HG03097 (cell line): ENCODE results near the gene PARVG.

Source experiments
- ATAC-seq: cut with Tn5 transposase; IDR thresholded peaks from one replicate; pipeline ENCODE4 v1.9.1; 2021; ENCODE audit not compliant: unreplicated experiment, low FRiP score

PARVG gene

DNA sequence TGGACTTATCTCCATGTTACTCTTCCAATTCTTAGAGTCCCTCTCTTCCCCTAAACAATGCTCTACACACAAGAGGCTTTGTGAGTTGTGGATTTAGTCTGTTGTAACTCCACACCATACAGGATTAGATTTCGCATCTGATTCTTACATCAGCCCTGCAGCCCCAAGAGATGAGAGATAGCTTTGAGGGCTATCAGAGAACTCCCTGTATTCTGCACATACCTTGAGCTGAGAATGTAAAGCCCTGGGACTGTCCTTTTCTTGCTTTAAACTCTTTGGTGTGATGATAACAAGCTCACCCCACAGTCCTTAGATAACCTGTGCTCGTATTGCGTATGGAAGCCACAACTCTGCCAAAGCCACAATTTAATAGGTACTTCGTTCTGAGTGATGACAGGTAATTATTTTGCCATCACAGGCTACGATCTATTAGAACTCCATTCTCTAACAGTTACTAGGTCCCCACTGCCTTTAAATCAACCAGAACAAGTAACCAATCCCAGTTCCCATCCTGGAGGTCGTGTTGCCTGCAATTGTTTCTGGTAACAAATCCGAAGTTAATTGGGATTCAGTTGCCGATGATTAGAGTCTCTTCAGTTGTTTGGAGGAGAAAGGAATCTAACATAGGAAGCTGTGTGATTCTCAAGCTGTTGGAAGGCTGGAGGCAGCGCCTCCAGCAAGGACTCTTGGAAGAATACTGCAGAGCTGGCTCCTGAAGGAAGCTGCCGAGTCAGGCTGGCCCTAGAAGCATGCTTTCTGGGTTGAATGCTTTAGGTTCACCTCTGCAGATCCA lies 1.3 kb upstream of the PARVG start:
- no peak for ATAC-seq

GRCh38 chr22:44179989-44180705 lies 578 bp upstream of the PARVG start:
- no peak for ATAC-seq

GRCh38 chr22:44181033-44181911 lies 547 bp downstream of the PARVG start:
- ATAC-seq: no peak

- ATAC-seq: no peak
These were observed 1.3 kb downstream of the PARVG start for GRCh38 chr22:44181912-44182587.

GRCh38 chr22:44182588-44183286 lies 2.0 kb downstream of the PARVG start:
- ATAC-seq: no peak

- ATAC-seq: no peak
These were observed 2.5 kb downstream of the PARVG start for GRCh38 chr22:44183287-44183588.

- ATAC-seq: no peak
These were observed 3.3 kb downstream of the PARVG start for GRCh38 chr22:44184006-44184405.

DNA sequence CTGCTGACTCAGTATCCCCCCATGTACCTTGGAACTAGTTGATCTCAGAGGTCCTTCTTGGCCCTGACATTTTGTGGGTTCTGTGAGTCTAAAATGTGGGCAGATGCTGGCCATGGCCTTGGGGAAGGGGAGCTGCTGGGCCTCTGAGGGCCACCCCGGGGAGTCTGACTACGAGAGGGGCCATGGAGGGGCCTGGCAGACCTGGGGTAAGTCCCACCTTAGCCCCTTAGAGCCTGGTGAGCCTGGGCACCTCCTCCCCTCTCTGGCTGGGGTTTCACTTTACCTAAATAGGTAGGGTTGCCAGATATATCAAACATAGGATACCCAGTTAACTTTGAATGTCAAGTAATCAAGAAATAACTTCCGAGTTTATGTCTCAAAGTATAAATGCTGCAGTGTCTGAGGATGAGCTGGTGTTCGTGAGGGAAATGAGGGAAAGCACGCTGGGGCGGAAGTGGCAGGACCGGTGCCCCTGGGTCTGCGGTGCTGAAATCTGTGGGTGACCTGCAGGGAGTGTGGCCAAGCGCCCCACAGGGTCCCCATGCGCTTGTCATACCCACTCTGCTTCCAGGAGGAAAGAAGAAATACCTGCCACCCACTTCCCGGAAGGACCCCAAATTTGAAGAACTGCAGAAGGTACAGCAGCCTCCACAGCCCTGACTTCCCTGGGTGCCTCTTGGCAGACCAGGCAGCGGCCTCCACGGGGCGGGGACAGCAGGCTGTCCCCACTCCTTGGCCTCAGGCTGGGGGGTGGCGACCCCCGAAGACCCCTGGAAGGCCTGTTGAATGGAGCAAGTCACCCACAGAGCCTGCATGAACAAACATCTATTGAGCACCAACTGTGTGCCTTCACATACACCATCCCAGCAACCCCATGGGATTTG lies 4.8 kb downstream of the PARVG start:
- ATAC-seq: no peak

DNA sequence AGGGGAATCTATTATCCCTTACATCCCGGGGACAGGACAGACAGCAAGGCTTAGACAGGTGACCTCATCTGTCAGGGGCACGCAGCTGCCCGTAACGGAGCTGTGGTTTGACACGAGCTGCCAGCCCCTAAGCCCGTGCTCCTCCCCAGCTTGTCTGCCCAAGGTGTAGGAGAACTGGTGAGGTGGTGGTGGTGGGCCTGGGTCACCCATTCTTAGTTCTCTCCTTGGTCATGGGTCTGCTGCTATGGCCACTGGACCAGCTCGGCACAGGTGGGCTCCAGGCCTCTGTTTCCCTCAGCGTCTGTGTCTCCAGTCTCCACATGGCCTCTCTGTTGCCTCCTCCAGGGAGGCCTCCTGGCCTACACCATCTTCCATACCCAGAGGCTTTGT lies 5.4 kb downstream of the PARVG start:
- no peak for ATAC-seq

- no peak for ATAC-seq
These were observed 6.0 kb downstream of the PARVG start for GRCh38 chr22:44186737-44187136.

DNA sequence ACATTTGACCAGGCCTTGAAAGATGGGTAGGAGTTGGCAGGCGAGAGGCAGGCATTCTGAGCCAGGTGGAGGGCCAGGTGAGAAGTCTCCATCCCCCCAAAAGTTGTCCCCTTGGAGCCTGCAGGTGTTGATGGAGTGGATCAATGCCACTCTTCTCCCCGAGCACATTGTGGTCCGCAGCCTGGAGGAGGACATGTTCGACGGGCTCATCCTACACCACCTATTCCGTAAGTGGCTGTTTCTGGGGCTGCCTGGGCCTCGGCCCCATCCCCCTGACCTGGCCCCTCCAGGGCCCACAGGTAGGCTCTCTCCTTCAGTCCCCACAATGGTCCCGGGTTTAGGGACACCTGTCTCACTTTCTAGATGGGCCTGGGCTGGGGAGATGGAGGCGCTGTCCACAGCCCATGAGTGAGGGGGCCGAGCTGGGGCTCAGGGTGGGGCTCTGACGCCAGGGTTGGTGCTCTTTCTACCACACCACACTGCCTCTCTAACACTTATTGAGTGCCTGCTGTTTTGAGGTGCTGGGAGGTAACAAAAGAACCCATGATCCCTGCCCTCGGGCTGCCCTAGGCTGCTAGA lies 7.0 kb downstream of the PARVG start:
- no peak for ATAC-seq

GRCh38 chr22:44188316-44188715 lies 7.6 kb downstream of the PARVG start:
- ATAC-seq: no peak

DNA sequence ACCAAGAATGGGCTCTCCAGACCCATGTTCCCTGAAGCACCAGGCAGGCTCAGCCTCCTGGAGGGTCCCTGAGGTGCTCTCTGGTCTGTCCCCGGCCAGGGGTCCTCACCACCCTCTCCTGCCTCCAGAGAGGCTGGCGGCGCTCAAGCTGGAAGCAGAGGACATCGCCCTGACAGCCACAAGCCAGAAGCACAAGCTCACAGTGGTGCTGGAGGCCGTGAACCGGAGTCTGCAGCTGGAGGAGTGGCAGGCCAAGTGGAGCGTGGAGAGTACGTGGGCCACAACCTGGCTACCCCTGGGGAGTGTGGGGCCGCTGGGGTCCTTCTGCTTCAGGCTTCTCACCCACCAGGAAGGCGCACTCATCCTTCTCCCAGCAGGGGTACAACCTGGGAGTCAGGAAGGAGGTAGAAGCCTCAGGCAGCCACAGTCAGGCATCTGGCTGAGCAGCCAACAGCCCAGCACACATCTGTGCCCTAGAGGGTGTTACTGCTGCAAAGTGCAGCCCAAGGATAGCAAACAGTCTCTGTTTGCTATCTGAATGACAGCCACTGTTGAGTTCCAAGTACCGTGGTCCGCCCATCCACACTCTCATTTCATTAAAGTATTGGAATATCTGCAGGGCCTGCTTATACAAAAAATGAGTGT lies 8.4 kb downstream of the PARVG start:
- ATAC-seq: no peak

GRCh38 chr22:44190381-44190976 lies 9.8 kb downstream of the PARVG start:
- ATAC-seq: no peak

DNA sequence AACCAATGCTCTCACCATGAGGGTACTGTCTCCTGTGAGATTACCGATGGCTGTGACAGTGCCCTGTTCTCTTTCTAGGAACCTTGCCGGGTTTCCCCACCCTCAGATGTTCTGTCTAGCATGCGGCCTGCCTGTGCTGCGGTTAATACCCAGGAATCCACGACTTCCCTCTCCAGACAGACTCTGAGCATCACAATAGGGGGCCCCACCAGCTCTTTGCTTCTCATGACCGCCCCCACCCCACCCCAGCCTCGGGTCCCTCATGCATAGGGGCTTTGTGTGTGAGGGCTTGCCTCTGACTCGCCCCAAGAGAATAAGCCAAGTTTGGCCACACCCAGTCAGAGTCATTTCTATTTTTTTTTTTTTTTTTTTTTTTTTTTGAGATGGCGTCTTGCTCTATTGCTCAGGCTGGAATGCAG lies 10.3 kb downstream of the PARVG start:
- no peak for ATAC-seq

- no peak for ATAC-seq
These were observed 11.5 kb downstream of the PARVG start for GRCh38 chr22:44192098-44192815.

- no peak for ATAC-seq
These were observed 12.2 kb downstream of the PARVG start for GRCh38 chr22:44192816-44193534.
